HepG2 (cell line): ENCODE data around the gene SNU13. TPM values are rescaled to one million over a fixed set of nuclear protein-coding genes. Genes with fewer than 3 reads are reported as not detected.

Experiments
- ATAC-seq: fragments of 200-7000 bp; cut with Tn5 transposase; 3 replicates; pipeline ENCODE4 v1.9.1; 2020; ENCODE audit warnings: mild to moderate bottlenecking, moderate library complexity
- BruUV-seq: library from RNA; stranded (reverse); fragments of 400-500 nt; replicated peaks from 2 replicates; lab custom pipeline; 2021; lab: Mats Ljungman, UMichigan
- CTCF ChIA-PET: fragments of 300-600 bp; formaldehyde crosslinking; extraction: SDS; loops from one replicate; lab custom pipeline; 2021; ENCODE audit warnings: low total read pairs, inconsistent platforms, low intra/inter-chr PET ratio; lab: Yijun Ruan, JAX
- POLR2A ChIA-PET: fragments of 350-600 bp; sonication (Branson Sonifier 250); formaldehyde crosslinking; loops from one replicate; lab custom pipeline; 2020; ENCODE audit warnings: antibody characterized with exemption, inconsistent platforms; lab: Yijun Ruan, JAX
- DNase-seq: peaks from one replicate; pipeline ENCODE4 v3.0.0-alpha.2; 2015; ENCODE audit warnings: low spot score
- FAIRE-seq: peaks from 3 replicates; lab custom pipeline; 2011; peaks lifted over from hg19 to GRCh38; lab: Jason Lieb, UNC
- H2AFZ ChIP-seq: one replicate; pipeline ENCODE4 v1.6.1; 2011; ENCODE audit warnings: low read length, inconsistent platforms
- H3K27ac ChIP-seq: fragments of 300-600 bp; 3 replicates; pipeline ENCODE4 v1.8.0; 2011; ENCODE audit warnings: mixed run types, mild to moderate bottlenecking, mixed read lengths, low read length, inconsistent platforms; ENCODE audit not compliant: insufficient read depth; ENCODE audit errors: extremely low read length
- H3K27me3 ChIP-seq, 2 experiments: fragments of 200-600 bp in 1 of 2; 2 replicates in 1 of 2; 3 replicates in 1 of 2; pipeline versions ENCODE4 v1.6.0 to v1.8.0; 2011; ENCODE audit warnings: low read length in 2 of 2, mild to moderate bottlenecking in 2 of 2, moderate library complexity in 2 of 2, inconsistent platforms in 1 of 2; ENCODE audit not compliant: insufficient read depth in 2 of 2, control insufficient read depth in 1 of 2
- H3K36me3 ChIP-seq, 2 experiments: fragments of 200-600 bp in 1 of 2; replicated peaks in 1 of 2; 2 replicates in 1 of 2; 3 replicates in 1 of 2; pipeline versions ENCODE4 v1.5.1 to v1.8.0; 2011; ENCODE audit warnings: low read length in 2 of 2, inconsistent platforms in 1 of 2; ENCODE audit not compliant: insufficient read depth in 2 of 2, control insufficient read depth in 1 of 2
- H3K4me1 ChIP-seq: 2 replicates; pipeline ENCODE4 v1.5.1; 2012; ENCODE audit warnings: low read length, inconsistent platforms; ENCODE audit not compliant: insufficient read depth
- H3K4me2 ChIP-seq: 2 replicates; pipeline ENCODE4 v1.6.0; 2011; ENCODE audit warnings: low read depth, low read length, inconsistent platforms
- H3K4me3 ChIP-seq, 3 experiments: fragments of 200-600 bp in 1 of 3; sonication (generic), shearing (Covaris generic) in 1 of 3; replicated peaks in 1 of 3; 2 replicates each; pipeline ENCODE4 v1.5.1; 2011 to 2016; ENCODE audit warnings: low read length in 3 of 3, inconsistent platforms in 2 of 3, low read depth in 2 of 3, mild to moderate bottlenecking in 2 of 3, control low read depth in 1 of 3, mixed read lengths in 1 of 3; ENCODE audit not compliant: insufficient read depth in 1 of 3
- H3K79me2 ChIP-seq: one replicate; pipeline ENCODE4 v1.6.1; 2011; ENCODE audit warnings: low read length, inconsistent platforms; ENCODE audit not compliant: insufficient read depth
- H3K9ac ChIP-seq: 2 replicates; pipeline ENCODE4 v1.6.0; 2011; ENCODE audit warnings: mild to moderate bottlenecking, low read depth, low read length, inconsistent platforms; ENCODE audit not compliant: insufficient read depth
- H3K9me3 ChIP-seq: 2 replicates; pipeline ENCODE4 v1.5.1; 2012; ENCODE audit warnings: mild to moderate bottlenecking, low read length
- H4K20me1 ChIP-seq: 2 replicates; pipeline ENCODE4 v1.6.0; 2011; ENCODE audit warnings: inconsistent platforms, mild to moderate bottlenecking, low read length, moderate library complexity; ENCODE audit not compliant: insufficient read depth
- HMGXB4 ChIP-seq, 2 experiments: sonication (generic) in 1 of 2; formaldehyde crosslinking in 1 of 2; IDR thresholded peaks; 2 replicates each; pipeline versions ENCODE4 v1.4.0 to v1.6.1; 2018 to 2020; ENCODE audit warnings: missing genetic modification reagents in 2 of 2, borderline replicate concordance in 1 of 2, low read depth in 1 of 2, mild to moderate bottlenecking in 1 of 2, missing biosample characterization in 1 of 2
- MXD4 ChIP-seq: IDR thresholded peaks from 2 replicates; pipeline ENCODE4 v1.6.1; 2016; ENCODE audit warnings: mild to moderate bottlenecking, missing biosample characterization, missing genetic modification reagents
- STAT5B ChIP-seq: sonication (generic); formaldehyde crosslinking; IDR thresholded peaks from 2 replicates; pipeline ENCODE4 v1.4.0; 2020; ENCODE audit warnings: missing genetic modification reagents
- ZNF567 ChIP-seq: sonication (generic); formaldehyde crosslinking; IDR thresholded peaks from 2 replicates; pipeline ENCODE4 v1.8.1; 2023; ENCODE audit warnings: mild to moderate bottlenecking, missing genetic modification reagents, borderline replicate concordance
- WGBS: methylation state at CpG from one replicate; pipeline ENCODE4 v1.1.6; 2017; ENCODE audit warnings: low lambda C conversion rate; 5-methylcytosine and 5-hydroxymethylcytosine counted together
- in situ Hi-C: cut with HindIII; loops from 2 replicates; pipeline ENCODE4 v1.10.0; 2017; ENCODE audit warnings: low pct_unique_long_range_greater_than_20kb; ENCODE audit not compliant: extremely low pct_ligation_motif_present
- intact Hi-C: fragments of 100-400 bp; cut with micrococcal nuclease; formaldehyde crosslinking; loops from one replicate; pipeline ENCODE4 v1.10.0; 2022; ENCODE audit not compliant: unreplicated experiment
- polyA plus RNA-seq, 8 experiments: library from polyadenylated mRNA; depleted of rRNA in 3 of 8; stranded (reverse) in 7 of 8; unstranded in 1 of 8; fragments of >200 nt; fragmentation: Illumina TruSeq in 4 of 8; extraction: Trizol in 4 of 8; gene quantifications; 2 replicates each; pipeline versions ENCODE4 v1.2.1 to v1.2.3, GENCODE V29; 2011 to 2016; ENCODE audit warnings: low read depth in 4 of 8, missing spikeins in 1 of 8, mixed read lengths in 1 of 8; ENCODE audit not compliant: insufficient read depth in 1 of 8
- total RNA-seq, 5 experiments: library from RNA; depleted of rRNA; stranded (reverse); fragments of >200 nt; fragmentation: Illumina TruSeq; extraction: Trizol; gene quantifications; 2 replicates each; pipeline ENCODE4 v1.2.3, GENCODE V29; 2016; ENCODE audit warnings: low read depth in 1 of 5
- TF ChIP-seq, protein P1 (sequence below): sonication (generic); formaldehyde crosslinking; IDR thresholded peaks from 2 replicates; pipeline ENCODE4 v1.8.0; 2022; ENCODE audit warnings: missing genetic modification reagents, mild to moderate bottlenecking, inconsistent platforms, borderline replicate concordance

SNU13 gene
- total and polyA plus RNA-seq, 2 of the 13 experiments (the other 11 are each of a cell fraction or from before 2014, with no cell fraction given) = 203 to 287 TPM

- H3K36me3 ChIP-seq = no peaks in the 10 kb centered on the region
- CTCF ChIA-PET = no interaction called here
- H3K79me2 ChIP-seq = no peaks in the 10 kb centered on the region
- peaks cover 9% of the 10 kb centered on the region; the same call in 1 of the 2 replicates for H3K4me1 ChIP-seq
- H3K9me3 ChIP-seq = no peaks in the 10 kb centered on the region
- FAIRE-seq (no peak), DNase-seq (peak; percentile 20), ATAC-seq (peak; percentile 83)
- H3K9ac ChIP-seq = no peak overlapping the region
- POLR2A ChIA-PET = no interaction called here
- no peak overlapping the region for H3K4me3 ChIP-seq
- no TSS peak for BruUV-seq
- H3K4me2 ChIP-seq = no peak overlapping the region
- H3K27me3 ChIP-seq = no peaks in the 10 kb centered on the region; a peak in 3 of 5 replicates
- in situ Hi-C loops (no loop called here), intact Hi-C loops (no loop called here)
- no peak for TF ChIP-seq HMGXB4 (CRISPR knock-in tag; IDR thresholded peaks at IDR 0.05; ENCODE audit: borderline replicate concordance in 1 of 2, low read depth in 1 of 2)
- no peak for TF ChIP-seq STAT5B (CRISPR knock-in tag)
- no peak for TF ChIP-seq MXD4
- no peak for TF ChIP-seq ZNF567 (CRISPR knock-in tag)
- TF ChIP-seq, protein P1, sequence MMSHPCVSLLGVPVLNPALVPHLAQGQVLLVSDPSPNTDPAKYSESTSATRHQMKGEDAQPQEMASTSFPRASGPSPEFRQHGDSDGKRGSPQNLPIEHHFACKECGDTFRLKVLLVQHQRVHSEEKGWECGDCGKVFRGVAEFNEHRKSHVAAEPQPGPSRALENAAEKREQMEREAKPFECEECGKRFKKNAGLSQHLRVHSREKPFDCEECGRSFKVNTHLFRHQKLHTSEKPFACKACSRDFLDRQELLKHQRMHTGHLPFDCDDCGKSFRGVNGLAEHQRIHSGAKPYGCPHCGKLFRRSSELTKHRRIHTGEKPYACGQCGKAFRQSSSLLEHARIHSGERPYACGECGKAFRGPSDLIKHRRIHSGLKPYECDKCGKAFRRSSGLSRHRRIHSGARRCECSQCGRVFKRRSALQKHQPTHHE (CRISPR knock-in tag) = no peak
- no peak overlapping the region for H3K27ac ChIP-seq
- H2AFZ ChIP-seq = no peak overlapping the region
- 16% methylated on average over 8 of the region's 9 CpGs for WGBS
- no peaks in the 10 kb centered on the region for H4K20me1 ChIP-seq
Observed at GRCh38 chr22:41725510-41726110, 36.9 kb upstream of the SNU13 start.
